Endodermal cell (in vitro differentiated cells): ENCODE results near the gene GRIP2. TPM values are rescaled to one million over a fixed set of nuclear protein-coding genes. Genes with fewer than 3 reads are reported as not detected.

Source experiments
- DNase-seq: peaks from one replicate; pipeline ENCODE4 v3.0.0-alpha.2; 2017
- H3K27ac ChIP-seq: 2 replicates; pipeline ENCODE4 v1.5.1; 2013; ENCODE audit warnings: mild to moderate bottlenecking, low read depth, low read length, moderate library complexity
- H3K27me3 ChIP-seq: 2 replicates; pipeline ENCODE4 v1.6.1; 2013; ENCODE audit warnings: mild to moderate bottlenecking, low read length, moderate library complexity; ENCODE audit not compliant: insufficient read depth, control insufficient read depth, poor library complexity, severe bottlenecking
- H3K36me3 ChIP-seq: 2 replicates; pipeline ENCODE4 v1.7.0; 2013; ENCODE audit warnings: mild to moderate bottlenecking, low read length, moderate library complexity; ENCODE audit not compliant: control insufficient read depth, insufficient read depth
- H3K4me1 ChIP-seq: one replicate; pipeline ENCODE4 v1.7.0; 2013; ENCODE audit warnings: low read length; ENCODE audit not compliant: control insufficient read depth, insufficient read depth
- H3K4me3 ChIP-seq: 2 replicates; pipeline ENCODE4 v1.5.1; 2013; ENCODE audit warnings: mild to moderate bottlenecking, low read length, moderate library complexity
- H3K9ac ChIP-seq: 2 replicates; pipeline ENCODE4 v1.6.1; 2013; ENCODE audit warnings: mild to moderate bottlenecking, low read length, moderate library complexity; ENCODE audit not compliant: poor library complexity, severe bottlenecking; ENCODE audit errors: extremely low read depth
- H3K9me3 ChIP-seq: 2 replicates; pipeline ENCODE4 v1.6.1; 2013; ENCODE audit warnings: mild to moderate bottlenecking, low read length, moderate library complexity; ENCODE audit not compliant: control insufficient read depth
- H3K27ac Mint-ChIP-seq: 2 replicates; pipeline ENCODE4 v1.8.0; 2020; ENCODE audit warnings: mixed read lengths
- H3K27me3 Mint-ChIP-seq: 2 replicates; pipeline ENCODE4 v1.8.0; 2021; ENCODE audit warnings: mild to moderate bottlenecking, mixed read lengths; ENCODE audit not compliant: insufficient read depth
- H3K36me3 Mint-ChIP-seq: 2 replicates; pipeline ENCODE4 v1.8.0; 2020; ENCODE audit warnings: low read depth, mixed read lengths
- H3K4me1 Mint-ChIP-seq: 2 replicates; pipeline ENCODE4 v1.8.0; 2020; ENCODE audit warnings: mixed read lengths
- H3K4me3 Mint-ChIP-seq: 2 replicates; pipeline ENCODE4 v1.8.0; 2020; ENCODE audit warnings: mild to moderate bottlenecking, moderate library complexity, mixed read lengths
- H3K9me3 Mint-ChIP-seq: 2 replicates; pipeline ENCODE4 v1.8.0; 2020; ENCODE audit warnings: mild to moderate bottlenecking, mixed read lengths
- WGBS, 2 experiments: methylation state at CpG; one replicate each; pipeline versions ENCODE4 v1.1.5 to v1.1.7; 2013; ENCODE audit warnings: missing lambda C conversion rate in 2 of 2, mixed read lengths in 1 of 2; ENCODE audit not compliant: insufficient coverage in 1 of 2, insufficient read length in 1 of 2; 5-methylcytosine and 5-hydroxymethylcytosine counted together
- total RNA-seq, 2 donors: library from RNA; stranded (reverse); fragmentation: NEBNext Ultra II Directional in 1 of 2; extraction: Animal tissue kit (Norgen Biotek cat#: 25700) in 1 of 2; gene quantifications; 2 replicates in 1 of 2; 3 replicates in 1 of 2; pipeline ENCODE4 v1.2.1, GENCODE V29; 2021
- TF ChIP-seq, protein P1 (sequence below): fragments of 200-600 bp; sonication (generic); conservative IDR thresholded peaks from 2 replicates; pipeline ENCODE4 v1.5.0; 2021; ENCODE audit warnings: antibody characterized with exemption, mild to moderate bottlenecking

Gene GRIP2
- total RNA-seq, 2 donors from 2014 or later = 2.0 to 2.2 TPM

DNA sequence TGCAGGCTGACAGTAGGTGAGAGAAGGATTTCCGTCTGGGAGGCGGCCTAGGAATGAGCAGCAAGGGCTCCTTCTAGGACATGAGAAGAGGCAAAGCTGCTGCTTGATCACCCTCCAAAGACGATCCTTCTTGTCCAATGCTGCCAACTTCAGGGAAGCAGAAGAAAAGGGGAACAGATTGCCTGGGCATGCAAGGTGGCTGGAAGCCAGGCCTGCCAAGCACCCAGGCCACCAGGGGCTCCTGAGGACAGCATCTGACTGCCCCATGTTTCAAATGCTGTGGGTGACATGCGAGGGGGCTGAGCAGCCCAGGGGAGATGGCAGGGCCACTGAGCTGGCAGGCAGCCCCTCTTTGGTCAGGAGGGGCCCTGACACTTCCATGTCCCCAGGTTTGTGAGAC, 3.3 kb upstream of the GRIP2 start:
- H3K27ac Mint-ChIP-seq = no peak overlapping the region
- WGBS, 2 experiments = 88 to 100% methylated on average over 1 to 4 of the region's 4 CpGs
- no peak overlapping the region for H3K4me3 Mint-ChIP-seq
- Histone ChIP-seq H3K27ac (no peak overlapping the region), H3K4me1 (no peaks in the 10 kb centered on the region), H3K9me3 (no peaks in the 10 kb centered on the region), H3K36me3 (no peaks in the 10 kb centered on the region), H3K9ac (no peak overlapping the region), H3K27me3 (peaks cover under 1% of the 10 kb centered on the region), H3K4me3 (no peak overlapping the region)
- DNase-seq = no peak
- H3K9me3 Mint-ChIP-seq = no peaks in the 10 kb centered on the region
- TF ChIP-seq, protein P1, sequence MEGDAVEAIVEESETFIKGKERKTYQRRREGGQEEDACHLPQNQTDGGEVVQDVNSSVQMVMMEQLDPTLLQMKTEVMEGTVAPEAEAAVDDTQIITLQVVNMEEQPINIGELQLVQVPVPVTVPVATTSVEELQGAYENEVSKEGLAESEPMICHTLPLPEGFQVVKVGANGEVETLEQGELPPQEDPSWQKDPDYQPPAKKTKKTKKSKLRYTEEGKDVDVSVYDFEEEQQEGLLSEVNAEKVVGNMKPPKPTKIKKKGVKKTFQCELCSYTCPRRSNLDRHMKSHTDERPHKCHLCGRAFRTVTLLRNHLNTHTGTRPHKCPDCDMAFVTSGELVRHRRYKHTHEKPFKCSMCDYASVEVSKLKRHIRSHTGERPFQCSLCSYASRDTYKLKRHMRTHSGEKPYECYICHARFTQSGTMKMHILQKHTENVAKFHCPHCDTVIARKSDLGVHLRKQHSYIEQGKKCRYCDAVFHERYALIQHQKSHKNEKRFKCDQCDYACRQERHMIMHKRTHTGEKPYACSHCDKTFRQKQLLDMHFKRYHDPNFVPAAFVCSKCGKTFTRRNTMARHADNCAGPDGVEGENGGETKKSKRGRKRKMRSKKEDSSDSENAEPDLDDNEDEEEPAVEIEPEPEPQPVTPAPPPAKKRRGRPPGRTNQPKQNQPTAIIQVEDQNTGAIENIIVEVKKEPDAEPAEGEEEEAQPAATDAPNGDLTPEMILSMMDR = no peak
- no peaks in the 10 kb centered on the region for H3K36me3 Mint-ChIP-seq
- H3K4me1 Mint-ChIP-seq = no peaks in the 10 kb centered on the region
- no peaks in the 10 kb centered on the region for H3K27me3 Mint-ChIP-seq

- Histone ChIP-seq H3K9me3 (no peaks in the 10 kb centered on the region), H3K36me3 (no peaks in the 10 kb centered on the region), H3K27me3 (no peaks in the 10 kb centered on the region), H3K27ac (no peak overlapping the region), H3K4me1 (no peaks in the 10 kb centered on the region), H3K9ac (no peak overlapping the region), H3K4me3 (no peak overlapping the region)
- no peaks in the 10 kb centered on the region for H3K4me1 Mint-ChIP-seq
- no peaks in the 10 kb centered on the region for H3K36me3 Mint-ChIP-seq
- WGBS, 2 experiments = 87 to 94% methylated on average over 3 of the region's 3 CpGs
- no peaks in the 10 kb centered on the region for H3K9me3 Mint-ChIP-seq
- TF ChIP-seq, protein P1 = no peak
- H3K4me3 Mint-ChIP-seq = no peak overlapping the region
- no peaks in the 10 kb centered on the region for H3K27me3 Mint-ChIP-seq
- H3K27ac Mint-ChIP-seq = no peak overlapping the region
- DNase-seq = no peak
Measured at GRCh38 chr3:14542656-14543055, 2.5 kb upstream of the GRIP2 start.

DNA sequence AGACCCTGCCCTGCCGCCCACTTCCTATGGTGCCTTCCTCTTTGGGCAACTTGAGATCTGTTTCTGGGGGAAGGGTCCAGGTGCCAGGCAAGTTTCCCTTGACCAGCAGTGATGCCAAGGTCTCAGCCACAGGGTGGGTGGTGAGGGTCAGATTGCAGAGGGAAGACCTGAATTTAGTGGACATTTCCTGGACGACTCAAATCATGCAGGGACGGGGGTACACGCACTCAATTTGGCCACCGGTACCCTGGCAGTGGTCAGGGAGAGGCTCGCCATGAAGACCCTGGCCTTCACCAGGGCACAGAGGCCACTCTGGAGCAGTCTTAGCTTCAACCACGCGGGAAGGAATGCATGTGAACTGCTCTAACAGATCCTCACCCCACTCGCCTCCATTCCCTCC, 1.5 kb upstream of the GRIP2 start:
- H3K4me3 ChIP-seq = no peak overlapping the region
- no peak for DNase-seq
- H3K4me1 Mint-ChIP-seq = no peaks in the 10 kb centered on the region
- no peak overlapping the region for H3K9ac ChIP-seq
- H3K4me3 Mint-ChIP-seq = no peak overlapping the region
- no peaks in the 10 kb centered on the region for H3K9me3 ChIP-seq
- no peaks in the 10 kb centered on the region for H3K27me3 Mint-ChIP-seq
- no peak overlapping the region for H3K27ac Mint-ChIP-seq
- H3K4me1 ChIP-seq = no peaks in the 10 kb centered on the region
- no peaks in the 10 kb centered on the region for H3K9me3 Mint-ChIP-seq
- H3K27ac ChIP-seq = no peak overlapping the region
- H3K36me3 Mint-ChIP-seq = no peaks in the 10 kb centered on the region
- no peaks in the 10 kb centered on the region for H3K36me3 ChIP-seq
- TF ChIP-seq, protein P1 = no peak
- 84 to 85% methylated on average over 7 to 9 of the region's 9 CpGs for WGBS, 2 experiments
- H3K27me3 ChIP-seq = no peaks in the 10 kb centered on the region
